HG03066 (cell line): Measurements from ENCODE around the gene ZNRD2.

Experiments
- ATAC-seq: cut with Tn5 transposase; IDR thresholded peaks from one replicate; pipeline ENCODE4 v1.9.1; 2021; ENCODE audit warnings: low read depth; ENCODE audit not compliant: unreplicated experiment

ZNRD2 gene

DNA sequence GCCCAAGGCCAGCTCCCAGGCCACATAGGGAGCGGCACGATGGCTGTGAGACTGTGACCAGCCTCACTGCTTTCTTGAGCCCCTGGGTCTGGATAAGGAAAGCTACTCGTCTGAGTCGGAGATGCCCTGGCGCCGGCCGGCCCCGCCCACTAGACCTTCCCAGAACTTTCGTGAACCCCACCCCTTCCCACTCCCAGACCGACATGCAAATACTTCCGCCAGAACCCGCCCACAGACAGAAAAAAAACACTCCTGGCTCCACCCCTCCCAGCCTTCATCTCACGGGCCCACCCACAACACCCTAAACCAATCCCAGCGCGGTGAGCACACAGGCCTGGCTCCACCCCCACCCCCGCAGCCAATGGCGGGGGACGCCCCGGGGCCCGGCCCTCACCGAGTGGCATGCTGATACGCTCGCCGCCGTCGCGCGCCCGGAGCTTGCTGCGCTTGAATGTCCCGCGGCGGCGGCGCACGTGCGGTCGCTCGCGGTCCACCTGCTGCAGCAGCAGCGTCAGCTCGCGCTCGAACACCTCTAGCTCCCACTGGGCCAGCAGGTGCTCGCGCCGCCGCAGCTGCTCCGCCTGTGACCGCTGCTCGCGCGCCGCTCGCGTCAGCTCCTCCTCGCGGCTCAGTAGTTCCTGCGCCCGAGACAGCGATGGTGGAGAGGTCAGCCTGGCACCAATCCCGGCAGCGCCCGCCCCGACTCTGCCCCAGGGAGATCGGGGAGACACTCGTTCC is 36.8 kb downstream of the ZNRD2 start:
- no peak for ATAC-seq

DNA sequence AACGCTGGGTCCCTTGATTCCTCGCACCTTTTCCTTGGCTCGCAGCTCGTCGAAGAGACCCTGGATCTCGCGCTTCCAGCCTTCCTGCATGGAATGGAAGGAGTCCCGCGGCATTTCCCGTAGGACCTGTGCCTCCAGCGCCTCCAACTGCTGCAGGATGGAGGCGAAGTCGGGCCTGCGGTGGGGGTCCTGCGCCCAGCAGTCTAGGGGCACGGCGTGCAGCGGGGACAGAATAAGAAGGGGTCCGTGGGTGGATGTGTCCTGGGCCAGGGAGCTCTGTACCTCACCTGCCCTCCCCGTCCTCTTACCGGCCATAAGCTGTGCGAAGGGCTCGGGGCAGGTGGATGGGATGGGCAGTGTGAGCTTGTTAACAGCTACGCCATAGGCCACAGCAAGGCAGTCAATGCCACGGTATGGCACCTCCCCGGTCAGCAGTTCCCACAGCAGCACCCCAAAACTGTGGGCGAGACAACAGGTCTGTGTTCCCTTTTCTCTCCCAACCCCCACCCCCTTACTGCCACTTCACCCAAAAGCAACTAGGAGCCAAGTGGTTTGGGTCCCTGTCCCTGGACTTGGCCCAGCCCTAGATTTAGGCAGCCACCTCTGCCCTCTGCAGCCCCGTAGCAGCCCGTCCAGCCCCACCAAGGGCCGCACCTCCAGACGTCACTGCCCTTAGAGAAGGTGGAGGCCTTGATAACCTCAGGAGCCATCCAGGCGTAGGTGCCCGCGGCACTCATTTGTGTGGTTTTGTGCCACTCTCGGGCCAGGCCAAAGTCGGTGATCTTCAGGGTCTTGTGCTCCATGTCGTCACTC is 37.5 kb downstream of the ZNRD2 start:
- ATAC-seq: no peak

DNA sequence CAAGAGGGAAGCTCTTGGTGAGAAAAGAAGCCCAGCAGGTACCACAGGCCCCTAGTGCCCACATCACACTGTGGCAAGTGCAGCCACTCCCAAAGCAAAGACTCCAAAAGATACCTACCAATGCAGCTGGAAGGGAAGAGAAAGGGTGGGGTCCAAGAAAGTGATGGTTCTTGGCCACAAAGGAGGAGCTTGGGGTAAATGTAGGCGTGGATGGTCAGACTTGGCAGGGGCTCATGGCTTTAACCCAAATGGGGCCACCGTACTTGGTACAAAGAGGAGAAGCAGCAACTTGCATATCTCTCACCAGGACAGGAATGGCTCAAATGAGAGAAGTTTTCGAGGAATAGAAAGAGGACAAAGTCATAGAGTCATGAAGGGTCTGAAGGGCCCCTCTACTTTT is 39.0 kb downstream of the ZNRD2 start:
- ATAC-seq: no peak

DNA sequence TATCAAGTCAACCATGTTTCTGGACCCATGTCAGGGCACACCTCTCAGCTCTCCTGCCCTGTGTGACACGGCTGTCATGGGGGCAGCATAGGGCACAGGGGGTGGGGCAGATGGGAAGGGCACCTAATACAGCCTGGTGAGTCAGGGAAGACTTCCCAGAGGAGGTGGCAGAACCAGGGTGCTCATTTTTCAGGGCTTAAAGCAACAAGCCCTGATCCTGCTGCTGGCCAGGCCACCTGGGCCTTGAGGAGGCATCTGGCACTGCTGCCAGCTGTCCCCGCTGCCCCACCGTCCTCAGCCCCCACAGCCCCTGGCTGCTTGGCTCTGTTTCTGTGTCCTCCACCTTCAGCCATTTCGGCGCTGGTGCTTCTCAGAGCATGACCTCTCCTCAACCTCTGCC is 39.4 kb downstream of the ZNRD2 start:
- ATAC-seq: no peak

DNA sequence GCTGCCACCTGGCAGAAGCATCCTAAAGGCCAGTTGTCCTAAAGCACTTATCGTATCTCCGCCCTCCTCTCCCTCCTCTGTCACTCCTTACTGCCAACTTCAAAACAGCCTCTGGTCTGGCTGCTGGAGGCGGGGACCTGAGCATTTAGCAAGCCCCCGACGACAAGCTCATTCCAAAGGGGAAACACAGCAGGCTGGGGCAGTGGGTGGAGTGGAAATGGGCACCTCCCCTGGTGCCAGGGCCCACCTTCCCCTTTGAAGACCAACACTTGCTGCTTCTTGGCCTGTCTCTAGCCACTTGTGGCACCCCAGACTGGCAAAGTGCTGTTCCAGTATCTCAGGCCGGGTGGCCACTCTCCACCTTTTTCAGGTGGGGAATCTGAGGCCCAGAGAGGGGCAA is 40.1 kb downstream of the ZNRD2 start:
- no peak for ATAC-seq

DNA sequence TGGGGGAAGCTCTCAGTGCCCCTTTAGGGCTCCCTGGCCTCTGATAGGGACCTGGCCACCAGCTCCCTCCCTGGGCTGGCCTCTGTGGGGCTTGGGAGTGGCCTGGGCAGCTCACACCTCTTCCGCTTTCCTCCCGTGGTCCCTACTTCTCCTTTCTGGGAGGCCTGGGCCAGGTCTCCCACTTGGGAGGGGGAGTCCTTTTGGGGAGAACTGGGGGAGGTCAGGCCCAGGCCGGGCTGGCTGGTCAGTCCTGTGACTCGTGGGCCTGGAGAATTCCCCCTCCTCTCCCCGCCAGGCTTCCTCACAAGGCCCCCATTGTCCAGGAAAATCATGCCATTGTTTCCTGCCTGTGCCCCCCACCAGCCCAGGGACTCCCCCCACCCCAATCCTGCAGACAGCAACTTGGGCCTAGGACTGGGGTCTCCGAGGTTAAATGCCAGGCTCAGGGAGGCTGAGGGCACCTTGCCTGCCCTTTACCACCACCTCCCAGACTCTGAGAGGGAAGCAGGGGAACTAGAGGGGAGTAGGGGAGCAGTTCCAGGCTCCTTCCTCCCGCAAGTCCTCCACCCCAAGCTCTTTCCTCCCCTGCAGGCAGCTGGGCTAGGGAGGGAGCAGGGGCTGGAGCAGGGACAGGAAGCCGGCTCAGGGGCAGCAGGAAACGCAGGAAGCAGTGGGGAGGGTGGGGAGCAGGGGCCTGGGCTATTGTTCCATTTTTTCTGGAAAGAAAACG is 40.9 kb downstream of the ZNRD2 start:
- ATAC-seq: no peak

DNA sequence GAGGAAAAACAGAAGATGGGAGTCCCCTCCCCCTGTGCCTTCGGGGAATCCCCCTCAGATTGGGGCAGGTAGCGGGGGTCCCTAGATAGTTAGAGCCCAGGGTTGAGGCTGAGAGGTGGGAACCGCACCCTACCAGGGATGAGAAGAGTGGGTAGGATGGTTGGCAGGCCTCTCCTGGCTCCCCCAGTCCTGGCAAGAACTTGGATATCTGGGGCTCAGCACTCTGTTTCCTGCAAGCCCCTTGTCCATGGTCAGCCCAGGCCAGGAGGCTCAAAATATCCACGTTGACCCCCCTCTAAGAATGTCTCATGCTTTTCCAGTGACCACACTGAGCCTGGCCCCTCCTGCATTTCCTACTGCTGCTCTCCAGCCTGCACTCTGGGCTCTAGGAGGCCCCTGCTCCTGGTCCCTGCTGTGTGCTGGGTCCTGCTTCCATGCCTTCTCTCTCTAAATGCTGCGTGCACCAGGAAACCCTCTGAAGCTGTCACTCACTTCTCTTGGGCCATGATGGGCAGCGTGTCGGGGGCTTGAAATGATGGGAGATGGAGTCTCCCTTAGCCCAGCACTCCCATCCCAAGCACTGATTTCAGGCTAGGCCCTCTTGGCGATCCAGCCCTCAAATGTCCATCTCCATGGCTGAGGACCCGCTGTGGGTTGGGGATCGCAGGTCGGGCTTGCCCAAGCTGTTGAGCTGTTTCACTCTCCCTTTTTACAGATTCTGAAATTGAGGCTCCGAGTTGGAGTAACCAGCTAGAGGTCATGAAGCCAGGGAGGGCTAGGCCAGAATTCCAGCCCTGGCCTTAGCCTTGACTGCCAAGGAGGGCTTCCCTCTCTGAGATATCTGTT is 41.7 kb downstream of the ZNRD2 start:
- ATAC-seq: no peak

DNA sequence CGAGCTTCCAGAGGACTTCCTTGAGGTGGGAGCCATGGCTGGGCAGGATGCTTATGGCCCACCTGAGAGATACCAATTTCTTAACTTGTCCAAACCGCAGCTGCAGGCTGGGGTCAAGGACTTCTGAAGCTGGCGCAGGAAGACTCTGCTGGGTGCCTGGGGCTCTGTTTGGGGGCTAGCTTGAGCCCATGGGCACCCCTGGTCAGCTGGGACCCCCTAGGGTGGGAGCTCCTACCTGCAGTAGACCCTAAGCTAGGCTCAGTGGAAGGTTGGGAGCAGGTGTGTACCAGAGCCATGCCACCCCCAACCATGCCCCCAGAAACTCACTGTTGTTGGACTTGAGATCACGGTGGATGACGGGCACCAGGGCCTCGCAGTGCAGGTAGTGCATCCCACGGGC is 42.4 kb downstream of the ZNRD2 start:
- no peak for ATAC-seq

DNA sequence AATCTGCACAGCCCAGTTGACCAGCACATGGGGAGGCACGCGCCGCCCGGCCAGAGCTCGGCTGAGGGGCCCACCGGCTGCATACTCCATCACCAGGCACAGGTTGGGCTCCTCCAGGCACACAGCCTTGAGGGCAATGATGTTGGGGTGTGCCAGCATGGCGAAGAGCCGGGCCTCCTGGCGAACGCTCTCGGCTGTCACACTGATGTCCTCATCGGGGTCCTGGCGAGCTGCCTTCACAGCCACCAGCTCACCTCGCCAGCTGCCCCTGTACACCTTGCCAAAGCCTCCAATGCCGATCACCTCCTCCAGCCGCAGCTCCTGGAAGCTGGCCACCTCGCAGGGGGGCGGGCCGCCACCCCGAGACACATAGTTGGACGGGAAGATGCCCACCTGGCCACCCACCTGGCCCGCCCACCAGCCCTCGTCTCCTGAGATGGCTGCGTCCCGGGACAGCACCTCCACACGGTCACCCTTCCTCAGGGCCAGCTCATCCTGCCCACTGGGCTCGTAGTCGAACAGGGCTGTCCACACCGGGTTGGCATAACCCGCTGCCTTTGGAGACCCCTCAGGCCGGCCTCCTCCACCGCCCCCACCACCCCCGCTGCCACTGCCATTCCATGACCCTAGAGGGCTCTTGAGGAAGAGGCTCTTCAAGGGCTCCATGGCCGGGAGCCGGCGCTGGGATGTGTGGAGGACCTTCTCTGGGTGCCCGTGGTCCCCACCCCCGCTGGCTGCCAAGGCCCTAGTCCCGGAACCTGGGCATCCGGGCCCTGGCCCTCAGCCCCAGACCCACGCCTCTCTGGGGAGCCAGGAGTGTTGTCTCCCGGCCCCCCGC is 43.0 kb downstream of the ZNRD2 start:
- no peak for ATAC-seq

DNA sequence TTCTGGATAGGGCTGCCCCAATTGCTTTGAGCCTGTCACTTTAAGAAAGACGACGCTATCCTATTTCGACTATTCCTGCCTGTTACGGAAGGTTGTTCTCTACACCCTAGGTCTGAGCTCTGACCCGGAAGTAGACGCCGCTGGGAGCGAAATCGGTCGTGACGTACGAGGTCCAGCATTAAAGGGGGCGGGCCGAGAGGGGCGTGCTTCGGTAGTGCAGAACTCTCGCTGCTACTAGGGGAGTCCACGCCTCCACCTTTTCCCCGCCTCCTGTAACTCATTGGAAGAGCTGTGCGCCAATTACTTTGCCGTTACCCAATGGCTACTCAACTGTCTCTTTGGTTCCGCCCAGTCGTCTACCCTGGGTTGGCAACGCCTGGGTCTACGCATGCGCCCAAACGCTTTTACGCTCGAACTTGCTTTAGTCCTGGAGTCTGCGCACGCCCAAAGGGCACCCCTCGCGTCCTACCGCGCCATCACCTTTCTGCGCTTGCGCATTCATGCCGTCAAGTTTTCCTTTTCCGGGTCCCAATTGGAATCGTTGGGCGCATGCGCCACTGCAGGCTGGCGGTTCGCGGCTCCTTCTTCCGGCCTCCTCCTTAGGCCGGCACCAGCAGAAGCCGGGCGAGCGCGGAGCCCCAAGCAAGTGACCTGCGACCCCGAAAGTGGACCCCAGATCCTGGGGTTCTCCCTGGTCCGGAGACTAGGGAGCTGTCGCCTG is 45.1 kb downstream of the ZNRD2 start, which contains the start of gene PCNX3:
PCNX3 (plus strand) TSS at position 548 of the 721 bp plus-strand sequence. CDS start 536 bp downstream, outside the sequence.
- peak; percentile 85 for ATAC-seq

DNA sequence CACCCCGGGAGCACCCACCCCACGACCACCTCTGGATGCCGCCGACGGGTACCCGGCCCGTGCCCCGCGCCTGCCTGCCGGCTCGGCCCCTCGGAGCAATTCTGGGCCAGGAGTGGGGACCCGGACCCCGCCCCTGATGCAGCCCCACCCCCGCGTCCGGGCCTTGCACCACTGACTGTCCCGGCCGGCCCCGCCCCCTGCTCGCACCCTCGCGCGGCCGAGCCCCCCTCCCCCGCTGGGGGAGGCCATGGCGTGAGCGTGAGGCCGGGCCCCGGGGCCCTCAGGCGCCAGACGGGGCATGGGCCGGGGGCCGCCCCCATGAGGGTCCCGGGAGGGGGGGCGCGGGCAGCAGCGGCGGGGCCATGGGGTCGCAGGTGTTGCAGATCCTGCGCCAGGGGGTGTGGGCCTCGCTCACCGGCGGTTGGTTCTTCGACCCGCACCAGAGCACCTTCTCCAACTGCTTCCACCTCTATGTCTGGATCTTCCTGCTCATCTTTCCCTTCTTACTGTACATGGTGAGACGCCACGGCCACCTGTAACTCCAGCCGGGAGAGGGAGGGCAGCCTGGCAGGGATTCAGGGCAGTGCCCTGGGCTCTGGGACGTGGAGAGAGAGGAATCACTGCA is 45.8 kb downstream of the ZNRD2 start:
- no peak for ATAC-seq

DNA sequence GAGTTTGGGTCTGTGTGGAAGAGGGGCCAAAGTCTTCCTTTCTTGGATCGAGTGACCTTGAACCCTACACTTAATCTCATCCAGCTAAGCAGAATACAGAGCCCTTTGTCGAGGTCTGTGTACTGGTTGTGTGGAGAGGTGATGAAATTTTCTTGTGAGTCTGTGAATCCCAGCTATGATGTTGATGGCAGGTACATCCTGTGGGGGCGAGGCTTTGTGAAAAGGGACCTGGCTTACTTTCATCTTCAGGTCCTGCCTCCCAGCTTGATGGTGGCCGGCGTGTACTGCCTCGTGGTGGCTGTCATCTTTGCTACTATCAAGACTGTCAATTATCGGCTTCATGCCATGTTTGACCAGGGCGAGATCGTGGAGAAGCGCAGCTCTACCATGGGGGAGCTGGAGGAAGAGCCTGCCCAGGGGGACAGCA is 46.3 kb downstream of the ZNRD2 start:
- no peak for ATAC-seq

DNA sequence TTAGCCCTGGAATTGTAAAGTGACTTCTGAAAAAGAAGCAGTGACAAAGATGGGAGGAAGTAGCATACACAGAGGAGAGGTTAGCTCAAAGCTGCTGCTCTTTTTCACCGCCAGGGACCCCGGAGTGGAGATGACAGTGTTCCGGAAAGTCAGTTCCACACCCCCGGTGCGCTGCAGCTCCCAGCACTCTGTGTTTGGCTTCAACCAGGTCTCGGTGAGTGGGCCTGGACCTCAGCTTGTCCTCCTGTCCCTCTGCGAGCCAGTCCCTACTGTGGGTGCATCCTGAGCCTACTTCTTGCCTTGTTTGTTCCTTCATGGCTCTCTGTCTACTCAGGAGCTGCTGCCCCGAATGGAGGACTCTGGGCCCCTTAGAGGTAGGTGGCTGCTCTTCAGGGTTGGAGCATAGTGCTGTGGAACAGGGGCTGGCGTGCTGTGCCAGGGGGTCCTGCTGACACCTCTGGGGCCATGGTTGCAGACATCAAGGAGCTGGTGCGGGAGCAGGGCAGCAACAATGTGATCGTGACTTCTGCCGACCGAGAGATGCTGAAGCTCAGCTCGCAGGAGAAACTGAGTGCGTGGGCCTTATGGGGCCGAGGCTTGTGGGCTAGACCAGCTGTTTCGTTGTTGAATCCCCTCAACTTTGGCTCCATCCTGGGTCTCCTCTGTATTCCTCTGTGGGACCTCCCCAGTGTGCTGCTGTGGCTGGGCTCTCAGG is 47.0 kb downstream of the ZNRD2 start:
- no peak for ATAC-seq

DNA sequence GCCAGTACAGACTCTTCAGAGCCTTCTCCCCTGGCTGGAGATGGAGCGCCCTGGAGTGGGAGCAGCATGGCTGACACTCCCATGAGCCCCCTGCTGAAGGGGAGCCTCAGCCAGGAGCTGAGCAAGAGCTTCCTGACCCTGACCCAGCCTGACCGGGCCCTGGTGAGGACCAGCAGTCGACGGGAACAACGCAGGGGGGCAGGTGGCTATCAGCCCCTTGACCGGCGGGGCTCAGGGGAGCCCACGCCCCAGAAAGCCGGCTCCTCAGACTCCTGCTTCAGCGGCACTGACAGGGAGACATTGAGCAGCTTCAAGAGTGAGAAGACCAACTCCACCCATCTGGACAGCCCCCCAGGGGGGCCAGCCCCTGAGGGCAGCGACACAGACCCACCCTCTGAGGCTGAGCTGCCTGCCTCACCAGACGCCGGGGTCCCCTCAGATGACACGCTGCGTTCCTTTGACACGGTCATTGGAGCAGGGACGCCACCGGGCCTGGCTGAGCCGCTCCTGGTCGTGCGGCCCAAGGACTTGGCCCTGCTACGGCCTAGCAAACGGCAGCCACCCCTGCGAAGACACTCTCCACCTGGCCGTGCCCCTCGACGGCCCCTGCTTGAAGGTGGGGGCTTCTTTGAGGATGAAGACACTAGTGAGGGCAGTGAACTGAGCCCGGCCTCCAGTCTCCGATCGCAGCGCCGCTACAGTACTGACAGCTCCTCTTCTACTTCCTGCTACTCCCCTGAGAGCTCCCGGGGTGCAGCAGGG is 47.9 kb downstream of the ZNRD2 start:
- no peak for ATAC-seq

DNA sequence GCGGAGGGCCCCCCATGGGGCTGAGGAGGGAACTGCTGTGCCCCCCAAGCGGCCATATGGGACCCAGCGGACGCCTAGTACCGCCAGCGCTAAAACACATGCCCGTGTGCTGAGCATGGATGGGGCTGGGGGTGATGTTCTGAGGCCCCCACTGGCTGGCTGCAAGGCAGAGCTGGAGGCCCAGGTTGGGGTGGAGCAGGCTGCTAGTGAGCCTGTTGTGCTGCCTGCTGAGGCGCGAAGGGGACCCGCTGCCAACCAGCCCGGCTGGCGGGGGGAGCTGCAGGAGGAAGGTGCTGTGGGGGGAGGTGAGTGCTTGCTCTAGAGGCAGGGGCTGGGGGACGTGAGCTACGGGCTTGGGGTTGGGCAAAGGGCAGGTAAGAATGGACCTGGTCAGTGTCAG is 48.5 kb downstream of the ZNRD2 start:
- ATAC-seq: no peak

DNA sequence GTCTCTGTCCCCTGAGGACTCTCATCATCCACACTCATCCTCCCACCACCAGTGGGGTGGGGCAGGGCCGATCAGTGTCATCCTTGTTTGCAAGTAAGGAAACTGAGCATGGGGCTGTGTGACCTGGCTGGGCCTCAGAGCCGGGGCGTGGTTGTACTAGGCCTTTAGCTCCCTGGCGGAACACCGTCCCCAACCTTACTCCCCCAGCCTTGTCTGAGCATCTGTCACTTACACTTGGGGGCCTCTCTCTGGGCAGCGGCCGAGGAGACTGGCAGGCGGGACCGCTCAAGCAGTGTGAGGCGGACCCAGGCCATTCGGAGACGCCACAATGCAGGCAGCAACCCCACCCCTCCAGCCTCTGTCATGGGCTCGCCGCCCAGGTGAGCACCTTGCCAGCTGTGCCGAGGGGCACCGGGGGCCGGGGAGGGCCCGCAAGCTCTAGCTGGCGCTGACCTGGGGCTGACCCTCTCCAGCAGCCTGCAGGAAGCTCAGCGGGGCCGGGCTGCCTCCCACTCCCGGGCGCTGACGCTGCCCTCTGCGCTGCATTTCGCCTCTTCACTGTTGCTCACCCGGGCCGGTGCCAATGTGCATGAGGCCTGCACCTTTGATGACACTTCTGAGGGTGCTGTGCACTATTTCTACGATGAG is 49.1 kb downstream of the ZNRD2 start:
- ATAC-seq: no peak

DNA sequence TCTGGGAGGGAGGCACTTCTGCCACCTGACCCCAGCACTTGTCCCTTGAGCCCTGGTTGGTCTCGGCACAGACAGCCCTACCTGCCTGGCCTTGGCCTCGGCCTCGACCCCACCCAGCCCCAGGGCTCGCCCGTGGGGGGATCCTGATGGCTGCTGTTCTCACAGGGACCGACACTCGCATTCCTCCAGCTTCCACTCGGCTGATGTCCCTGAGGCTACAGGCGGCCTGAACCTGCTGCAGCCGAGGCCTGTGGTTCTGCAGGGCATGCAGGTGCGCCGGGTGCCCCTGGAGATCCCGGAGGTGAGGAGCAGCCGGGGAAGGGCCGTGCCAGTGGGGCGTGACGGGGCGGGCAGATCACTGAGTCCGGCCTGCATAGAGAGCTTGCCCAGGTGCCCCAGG is 50.4 kb downstream of the ZNRD2 start:
- no peak for ATAC-seq
